Stimulated activated CD8-positive, alpha-beta memory T cell treated with anti-CD3 and anti-CD28 coated beads, Interleukin-15, amount 100 ng/mL, for 48 hours (primary cell): ENCODE results near the gene HYAL4.
A peak's percentile ranks its signal among the peaks of the same experiment; 100 is the strongest.
"Not testable (repeated sequence)": the region's sequence is repeated elsewhere in the genome, so short reads cannot be mapped to it uniquely, and the experiment has no call there.

Source experiments
- DNase-seq, 2 donors: peaks; one replicate each; pipeline ENCODE4 v3.0.0-alpha.2; 2020; ENCODE audit warnings: low read depth in 2 of 2

HYAL4 gene

GRCh38 chr7:123844712-123845219 is at the start of gene HYAL4:
HYAL4 (plus strand) TSS chr7:123845169; CDS start chr7:123868274, 23,105 bp downstream.
- DNase-seq = no peak

GRCh38 chr7:123795917-123796316 is 49.1 kb upstream of the HYAL4 start:
- no peak for DNase-seq

GRCh38 chr7:123796568-123796967 is 48.4 kb upstream of the HYAL4 start:
- DNase-seq = no peak

GRCh38 chr7:123797673-123798531 is 47.1 kb upstream of the HYAL4 start:
- DNase-seq = no peak

- DNase-seq = no peak
Observed at GRCh38 chr7:123798532-123799188, 46.3 kb upstream of the HYAL4 start.

- DNase-seq = no peak
Observed at GRCh38 chr7:123802249-123802648, 42.7 kb upstream of the HYAL4 start.

GRCh38 chr7:123805287-123805686 is 39.7 kb upstream of the HYAL4 start:
- DNase-seq = no peak

GRCh38 chr7:123809471-123809870 is 35.5 kb upstream of the HYAL4 start:
- no peak for DNase-seq

GRCh38 chr7:123811056-123811455 is 33.9 kb upstream of the HYAL4 start:
- no peak for DNase-seq

- DNase-seq = no peak
Observed at GRCh38 chr7:123816916-123817315, 28.1 kb upstream of the HYAL4 start.

- DNase-seq = no peak
Observed at GRCh38 chr7:123819001-123819400, 26.0 kb upstream of the HYAL4 start.

GRCh38 chr7:123819795-123820194 is 25.2 kb upstream of the HYAL4 start:
- not testable (repeated sequence) for DNase-seq

- no peak for DNase-seq
Observed at GRCh38 chr7:123820864-123821263, 24.1 kb upstream of the HYAL4 start.

GRCh38 chr7:123821320-123821719 is 23.6 kb upstream of the HYAL4 start:
- no peak for DNase-seq

- DNase-seq = peak; percentile 27 to 34
Observed at GRCh38 chr7:123823898-123824753, 20.8 kb upstream of the HYAL4 start.

- no peak for DNase-seq
Observed at GRCh38 chr7:123824754-123825067, 20.3 kb upstream of the HYAL4 start.

GRCh38 chr7:123828805-123829204 is 16.2 kb upstream of the HYAL4 start:
- no peak for DNase-seq

GRCh38 chr7:123836656-123837055 is 8.3 kb upstream of the HYAL4 start:
- no peak for DNase-seq

- DNase-seq = not testable (repeated sequence)
Observed at GRCh38 chr7:123839106-123839505, 5.9 kb upstream of the HYAL4 start.

GRCh38 chr7:123844142-123844541 is 827 bp upstream of the HYAL4 start:
- DNase-seq = not testable (repeated sequence)

GRCh38 chr7:123845823-123846216 is 851 bp downstream of the HYAL4 start:
- DNase-seq = no peak

- no peak for DNase-seq
Observed at GRCh38 chr7:123846217-123846891, 1.4 kb downstream of the HYAL4 start.
